Measurements from ENCODE around the gene TCN2.

TCN2 gene

GRCh38 chr22:30568137-30568805, 38.7 kb upstream of the TCN2 start:
- DNase-seq: no peak
- no peaks in the 10 kb centered on the region for H3K27me3 ChIP-seq (ENCODE audit: insufficient read depth, low read depth, severe bottlenecking)
- TF ChIP-seq, protein P1, sequence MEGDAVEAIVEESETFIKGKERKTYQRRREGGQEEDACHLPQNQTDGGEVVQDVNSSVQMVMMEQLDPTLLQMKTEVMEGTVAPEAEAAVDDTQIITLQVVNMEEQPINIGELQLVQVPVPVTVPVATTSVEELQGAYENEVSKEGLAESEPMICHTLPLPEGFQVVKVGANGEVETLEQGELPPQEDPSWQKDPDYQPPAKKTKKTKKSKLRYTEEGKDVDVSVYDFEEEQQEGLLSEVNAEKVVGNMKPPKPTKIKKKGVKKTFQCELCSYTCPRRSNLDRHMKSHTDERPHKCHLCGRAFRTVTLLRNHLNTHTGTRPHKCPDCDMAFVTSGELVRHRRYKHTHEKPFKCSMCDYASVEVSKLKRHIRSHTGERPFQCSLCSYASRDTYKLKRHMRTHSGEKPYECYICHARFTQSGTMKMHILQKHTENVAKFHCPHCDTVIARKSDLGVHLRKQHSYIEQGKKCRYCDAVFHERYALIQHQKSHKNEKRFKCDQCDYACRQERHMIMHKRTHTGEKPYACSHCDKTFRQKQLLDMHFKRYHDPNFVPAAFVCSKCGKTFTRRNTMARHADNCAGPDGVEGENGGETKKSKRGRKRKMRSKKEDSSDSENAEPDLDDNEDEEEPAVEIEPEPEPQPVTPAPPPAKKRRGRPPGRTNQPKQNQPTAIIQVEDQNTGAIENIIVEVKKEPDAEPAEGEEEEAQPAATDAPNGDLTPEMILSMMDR (IDR thresholded peaks at IDR 0.05; ENCODE audit: low read depth, low read length): no peak
- no peaks in the 10 kb centered on the region for H3K9me3 ChIP-seq (ENCODE audit: severe bottlenecking)
- no peak overlapping the region for H3K4me3 ChIP-seq (ENCODE audit: low read depth, low read length)
- no peaks in the 10 kb centered on the region for H3K36me3 ChIP-seq
- no peak overlapping the region for H3K27ac ChIP-seq

GRCh38 chr22:30569674-30570202, 37.2 kb upstream of the TCN2 start:
- TF ChIP-seq, protein P1 (IDR thresholded peaks at IDR 0.05; ENCODE audit: low read depth, low read length): no peak
- no peak for DNase-seq
- Histone ChIP-seq H3K27me3 (ENCODE audit: insufficient read depth, low read depth, severe bottlenecking) (no peaks in the 10 kb centered on the region), H3K27ac (no peak overlapping the region), H3K36me3 (no peaks in the 10 kb centered on the region), H3K9me3 (ENCODE audit: severe bottlenecking) (no peaks in the 10 kb centered on the region), H3K4me3 (ENCODE audit: low read depth, low read length) (no peak overlapping the region)

- Histone ChIP-seq H3K27me3 (ENCODE audit: insufficient read depth, low read depth, severe bottlenecking) (no peaks in the 10 kb centered on the region), H3K27ac (no peak overlapping the region), H3K36me3 (peaks cover 17% of the 10 kb centered on the region), H3K4me3 (ENCODE audit: low read depth, low read length) (no peak overlapping the region), H3K9me3 (ENCODE audit: severe bottlenecking) (no peaks in the 10 kb centered on the region)
- TF ChIP-seq, protein P1 (IDR thresholded peaks at IDR 0.05; ENCODE audit: low read depth, low read length): no peak
- DNase-seq: no peak
Observed at GRCh38 chr22:30572210-30572609, 34.8 kb upstream of the TCN2 start.

DNA sequence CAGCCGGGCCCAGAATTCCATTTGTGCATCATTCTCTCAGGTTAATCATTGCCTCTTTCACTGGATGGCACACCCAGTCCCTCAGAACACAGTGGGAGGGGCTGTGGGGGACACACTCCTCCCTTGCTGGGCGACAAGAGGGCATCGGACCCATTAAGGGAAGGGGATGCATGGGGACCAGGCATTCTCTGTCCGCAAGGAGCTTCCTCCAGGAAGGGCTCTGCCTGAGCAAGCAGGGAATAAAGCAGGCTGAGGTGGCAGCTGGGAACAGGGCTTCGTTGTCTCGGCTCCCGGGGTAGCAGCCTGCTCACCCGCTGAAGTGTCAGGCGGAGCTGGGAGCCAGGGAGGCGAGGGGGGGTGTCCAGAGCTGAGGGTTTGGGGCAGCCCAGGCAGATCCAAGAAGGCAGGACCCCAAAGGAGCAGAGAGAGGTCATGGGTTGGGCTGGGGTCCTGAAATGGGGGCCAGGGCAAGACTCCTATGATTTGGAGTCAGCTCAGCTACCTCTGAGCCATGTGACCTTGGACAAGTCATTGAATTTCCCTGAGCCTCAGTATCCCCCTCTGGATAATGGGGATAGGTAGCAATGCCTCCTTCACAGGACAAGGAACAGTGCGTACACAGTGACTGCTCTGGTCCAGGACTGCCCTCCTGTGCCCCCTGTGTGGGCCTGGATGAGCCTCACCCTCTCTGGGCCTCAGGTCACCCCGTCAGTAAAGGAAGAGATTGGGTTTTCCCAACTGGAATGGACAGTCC, 34.0 kb upstream of the TCN2 start:
- no peaks in the 10 kb centered on the region for H3K27me3 ChIP-seq (ENCODE audit: insufficient read depth, low read depth, severe bottlenecking)
- H3K36me3 ChIP-seq: peaks cover 22% of the 10 kb centered on the region
- DNase-seq: no peak
- TF ChIP-seq, protein P1 (IDR thresholded peaks at IDR 0.05; ENCODE audit: low read depth, low read length): no peak
- no peak overlapping the region for H3K4me3 ChIP-seq (ENCODE audit: low read depth, low read length)
- no peaks in the 10 kb centered on the region for H3K9me3 ChIP-seq (ENCODE audit: severe bottlenecking)
- no peak overlapping the region for H3K27ac ChIP-seq

DNA sequence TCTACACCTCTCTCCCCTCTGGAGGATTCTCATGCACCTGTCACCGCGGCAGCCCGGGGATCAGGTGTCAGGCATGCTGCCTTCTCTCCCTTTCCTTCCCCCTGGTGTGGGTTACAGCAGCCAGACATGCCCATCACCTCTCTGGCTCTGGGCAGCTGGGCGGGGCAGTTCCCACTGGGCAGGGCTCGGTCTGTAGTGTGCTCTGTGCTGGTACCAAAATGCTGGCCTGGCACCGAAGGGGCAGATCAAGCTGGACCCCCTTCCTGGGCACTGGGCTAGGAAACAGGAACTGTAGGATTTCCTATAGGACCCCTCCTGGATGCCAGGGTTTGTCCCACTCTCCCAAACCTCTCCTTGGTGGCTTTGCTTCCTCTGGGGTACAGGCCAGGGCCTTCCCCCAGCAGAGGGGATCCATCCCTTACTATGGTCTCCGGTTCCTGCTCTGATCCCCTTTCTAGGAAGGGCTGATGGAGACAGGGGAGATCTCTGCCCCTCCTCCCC, 33.3 kb upstream of the TCN2 start:
- H3K4me3 ChIP-seq (ENCODE audit: low read depth, low read length): peak overlapping the region; percentile 40
- H3K36me3 ChIP-seq: peaks cover 28% of the 10 kb centered on the region
- no peak overlapping the region for H3K27ac ChIP-seq
- H3K27me3 ChIP-seq (ENCODE audit: insufficient read depth, low read depth, severe bottlenecking): no peaks in the 10 kb centered on the region
- no peak for DNase-seq
- TF ChIP-seq, protein P1 (IDR thresholded peaks at IDR 0.05; ENCODE audit: low read depth, low read length): no peak
- H3K9me3 ChIP-seq (ENCODE audit: severe bottlenecking): no peaks in the 10 kb centered on the region
